GM23248 (cell line): ENCODE data around the gene ATP2C2.

Experiments used
- EZH2 ChIP-seq: fragments of 200-600 bp; sonication (generic); IDR thresholded peaks from 2 replicates; pipeline ENCODE4 v1.6.1; 2018; ENCODE audit warnings: antibody characterized with exemption, mild to moderate bottlenecking; ENCODE audit not compliant: insufficient read depth, poor library complexity, severe bottlenecking
- EZH2phosphoT487 ChIP-seq: fragments of 200-600 bp; sonication (generic); IDR thresholded peaks from 2 replicates; pipeline ENCODE4 v1.6.1; 2018; ENCODE audit warnings: antibody characterized with exemption, moderate library complexity, mild to moderate bottlenecking, low read depth; ENCODE audit not compliant: insufficient read depth

GRCh38 chr16:84449156-84450140, 81.1 kb downstream of the ATP2C2 start:
- TF ChIP-seq EZH2phosphoT487: no peak
- TF ChIP-seq EZH2: no peak
